HG03558 (cell line): ENCODE data around the gene SFRP2.

ENCODE experiments used
- ATAC-seq: cut with Tn5 transposase; IDR thresholded peaks from one replicate; pipeline ENCODE4 v1.9.1; 2021; ENCODE audit warnings: moderate number of reproducible peaks; ENCODE audit not compliant: unreplicated experiment; ENCODE audit errors: extremely low read depth

The SFRP2 gene

GRCh38 chr4:153788413-153789276, at the start of gene SFRP2:
TSS of gene SFRP2 (minus strand) at chr4:153789083. CDS start at chr4:153788835, 248 bp downstream.
- ATAC-seq: no peak

GRCh38 chr4:153838564-153838963, 49.7 kb upstream of the SFRP2 start:
- no peak for ATAC-seq

- no peak for ATAC-seq
Observed at GRCh38 chr4:153834901-153835300, 46.0 kb upstream of the SFRP2 start.

GRCh38 chr4:153832720-153833287, 43.9 kb upstream of the SFRP2 start:
- no peak for ATAC-seq

GRCh38 chr4:153832054-153832453, 43.2 kb upstream of the SFRP2 start:
- no peak for ATAC-seq

GRCh38 chr4:153831245-153831644, 42.4 kb upstream of the SFRP2 start:
- ATAC-seq: no peak

- ATAC-seq: no peak
Observed at GRCh38 chr4:153825691-153826090, 36.8 kb upstream of the SFRP2 start.

GRCh38 chr4:153825126-153825525, 36.2 kb upstream of the SFRP2 start:
- ATAC-seq: no peak

GRCh38 chr4:153824501-153824900, 35.6 kb upstream of the SFRP2 start:
- no peak for ATAC-seq

GRCh38 chr4:153823483-153823882, 34.6 kb upstream of the SFRP2 start:
- ATAC-seq: no peak

GRCh38 chr4:153822316-153822715, 33.4 kb upstream of the SFRP2 start:
- no peak for ATAC-seq

- no peak for ATAC-seq
Observed at GRCh38 chr4:153817466-153817865, 28.6 kb upstream of the SFRP2 start.

GRCh38 chr4:153816542-153816941, 27.7 kb upstream of the SFRP2 start:
- ATAC-seq: no peak

GRCh38 chr4:153814789-153815188, 25.9 kb upstream of the SFRP2 start:
- ATAC-seq: no peak

- no peak for ATAC-seq
Observed at GRCh38 chr4:153809916-153810810, 21.3 kb upstream of the SFRP2 start.

GRCh38 chr4:153809307-153809706, 20.4 kb upstream of the SFRP2 start:
- ATAC-seq: no peak

- no peak for ATAC-seq
Observed at GRCh38 chr4:153808175-153808574, 19.3 kb upstream of the SFRP2 start.

- ATAC-seq: no peak
Observed at GRCh38 chr4:153806073-153806472, 17.2 kb upstream of the SFRP2 start.

- ATAC-seq: no peak
Observed at GRCh38 chr4:153804722-153805121, 15.8 kb upstream of the SFRP2 start.

- ATAC-seq: no peak
Observed at GRCh38 chr4:153799694-153800074, 10.8 kb upstream of the SFRP2 start.
